Measurements from ENCODE around the gene CEP131.

CEP131 gene

GRCh38 chr17:81164371-81165245 lies 58.2 kb downstream of the CEP131 start:
- H3K27me3 ChIP-seq (ENCODE audit: insufficient read depth, poor library complexity, severe bottlenecking) = peaks cover 36% of the 10 kb centered on the region
- no peak for DNase-seq (ENCODE audit: low spot score)
- H3K36me3 ChIP-seq (ENCODE audit: low read depth) = no peaks in the 10 kb centered on the region
- H3K4me1 ChIP-seq (ENCODE audit: insufficient read depth, poor library complexity, severe bottlenecking) = no peaks in the 10 kb centered on the region
- no peak overlapping the region for H3K4me3 ChIP-seq (ENCODE audit: severe bottlenecking)
- no peak overlapping the region for H3K27ac ChIP-seq (ENCODE audit: poor library complexity, severe bottlenecking)
- no peaks in the 10 kb centered on the region for H3K9me3 ChIP-seq (ENCODE audit: severe bottlenecking)
- no peak for ATAC-seq (ENCODE audit: low read depth)
- no peak for TF ChIP-seq CTCF (IDR thresholded peaks at IDR 0.05; ENCODE audit: poor library complexity, severe bottlenecking)

GRCh38 chr17:81163703-81164370 lies 58.9 kb downstream of the CEP131 start:
- Histone ChIP-seq H3K4me1 (ENCODE audit: insufficient read depth, poor library complexity, severe bottlenecking) (no peaks in the 10 kb centered on the region), H3K27me3 (ENCODE audit: insufficient read depth, poor library complexity, severe bottlenecking) (peaks cover 36% of the 10 kb centered on the region), H3K4me3 (ENCODE audit: severe bottlenecking) (no peak overlapping the region), H3K9me3 (ENCODE audit: severe bottlenecking) (no peaks in the 10 kb centered on the region), H3K27ac (ENCODE audit: poor library complexity, severe bottlenecking) (no peak overlapping the region), H3K36me3 (ENCODE audit: low read depth) (no peaks in the 10 kb centered on the region)
- TF ChIP-seq CTCF (IDR thresholded peaks at IDR 0.05; ENCODE audit: poor library complexity, severe bottlenecking) = no peak
- ATAC-seq (ENCODE audit: low read depth) (no peak), DNase-seq (ENCODE audit: low spot score) (no peak)

GRCh38 chr17:81163051-81163695 lies 59.6 kb downstream of the CEP131 start:
- TF ChIP-seq CTCF (IDR thresholded peaks at IDR 0.05; ENCODE audit: poor library complexity, severe bottlenecking) = no peak
- no peak for DNase-seq (ENCODE audit: low spot score)
- no peak overlapping the region for H3K27ac ChIP-seq (ENCODE audit: poor library complexity, severe bottlenecking)

GRCh38 chr17:81162491-81162890 lies 60.3 kb downstream of the CEP131 start:
- Histone ChIP-seq H3K4me3 (ENCODE audit: severe bottlenecking) (no peak overlapping the region), H3K36me3 (ENCODE audit: low read depth) (no peaks in the 10 kb centered on the region), H3K9me3 (ENCODE audit: severe bottlenecking) (no peaks in the 10 kb centered on the region), H3K27ac (ENCODE audit: poor library complexity, severe bottlenecking) (no peak overlapping the region), H3K27me3 (ENCODE audit: insufficient read depth, poor library complexity, severe bottlenecking) (peaks cover 32% of the 10 kb centered on the region), H3K4me1 (ENCODE audit: insufficient read depth, poor library complexity, severe bottlenecking) (no peaks in the 10 kb centered on the region)
- no peak for ATAC-seq (ENCODE audit: low read depth)
- no peak for DNase-seq (ENCODE audit: low spot score)
- TF ChIP-seq CTCF (IDR thresholded peaks at IDR 0.05; ENCODE audit: poor library complexity, severe bottlenecking) = no peak

More at GRCh38 chr17:81163051-81163695, 59.6 kb downstream of the CEP131 start:
- no peak for ATAC-seq (ENCODE audit: low read depth)
- Histone ChIP-seq H3K27me3 (ENCODE audit: insufficient read depth, poor library complexity, severe bottlenecking) (peaks cover 36% of the 10 kb centered on the region), H3K36me3 (ENCODE audit: low read depth) (no peaks in the 10 kb centered on the region), H3K4me1 (ENCODE audit: insufficient read depth, poor library complexity, severe bottlenecking) (no peaks in the 10 kb centered on the region), H3K4me3 (ENCODE audit: severe bottlenecking) (no peak overlapping the region), H3K9me3 (ENCODE audit: severe bottlenecking) (no peaks in the 10 kb centered on the region)
